ENCODE data around the gene EEF1A2.

DNA sequence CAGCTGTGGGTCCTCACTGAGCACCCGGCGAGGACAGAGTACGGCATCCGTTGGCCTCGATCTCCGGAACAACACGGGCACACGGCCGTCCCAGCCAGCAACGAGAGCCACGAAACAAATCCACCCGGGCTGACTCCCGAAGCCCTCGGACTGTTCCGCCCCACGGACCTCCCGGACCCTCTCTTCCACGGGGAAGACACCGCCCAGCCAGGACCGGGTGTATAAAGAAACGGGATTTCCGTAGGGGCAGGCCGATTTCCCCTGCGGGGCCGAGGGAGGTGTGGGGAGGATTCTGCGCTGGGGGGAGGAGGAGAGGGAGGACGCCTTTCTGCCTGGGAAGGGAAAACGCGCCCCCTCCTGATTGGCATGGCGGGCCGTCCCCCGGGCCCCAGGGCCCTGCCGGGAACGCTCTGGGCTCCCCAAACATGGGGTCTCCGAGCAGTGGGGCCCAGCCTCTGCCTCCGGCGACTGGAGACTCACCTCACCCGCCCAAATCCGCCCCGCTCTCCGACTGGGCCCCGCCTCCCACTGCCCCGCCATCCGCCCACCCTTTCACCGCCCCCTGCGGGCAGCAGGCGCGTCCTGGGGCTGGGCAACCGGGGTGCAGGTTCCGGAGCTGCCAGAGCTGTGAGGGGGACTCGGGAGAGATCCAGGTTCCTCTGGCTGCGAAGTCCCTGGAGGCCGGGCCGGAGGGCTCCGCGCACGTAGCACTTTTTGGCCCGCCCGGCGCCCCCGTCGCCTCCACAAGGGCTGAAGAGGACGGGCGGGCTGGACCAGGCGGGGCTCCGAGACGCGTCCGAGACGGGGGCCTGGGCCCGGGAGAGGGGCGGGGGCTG, 21.0 kb upstream of the EEF1A2 start:
- TF ChIP-seq, protein P1, sequence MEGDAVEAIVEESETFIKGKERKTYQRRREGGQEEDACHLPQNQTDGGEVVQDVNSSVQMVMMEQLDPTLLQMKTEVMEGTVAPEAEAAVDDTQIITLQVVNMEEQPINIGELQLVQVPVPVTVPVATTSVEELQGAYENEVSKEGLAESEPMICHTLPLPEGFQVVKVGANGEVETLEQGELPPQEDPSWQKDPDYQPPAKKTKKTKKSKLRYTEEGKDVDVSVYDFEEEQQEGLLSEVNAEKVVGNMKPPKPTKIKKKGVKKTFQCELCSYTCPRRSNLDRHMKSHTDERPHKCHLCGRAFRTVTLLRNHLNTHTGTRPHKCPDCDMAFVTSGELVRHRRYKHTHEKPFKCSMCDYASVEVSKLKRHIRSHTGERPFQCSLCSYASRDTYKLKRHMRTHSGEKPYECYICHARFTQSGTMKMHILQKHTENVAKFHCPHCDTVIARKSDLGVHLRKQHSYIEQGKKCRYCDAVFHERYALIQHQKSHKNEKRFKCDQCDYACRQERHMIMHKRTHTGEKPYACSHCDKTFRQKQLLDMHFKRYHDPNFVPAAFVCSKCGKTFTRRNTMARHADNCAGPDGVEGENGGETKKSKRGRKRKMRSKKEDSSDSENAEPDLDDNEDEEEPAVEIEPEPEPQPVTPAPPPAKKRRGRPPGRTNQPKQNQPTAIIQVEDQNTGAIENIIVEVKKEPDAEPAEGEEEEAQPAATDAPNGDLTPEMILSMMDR (IDR thresholded peaks at IDR 0.05; ENCODE audit: borderline replicate concordance, extremely low read depth, low read length, poor library complexity, severe bottlenecking) = peak; percentile 35
- TF ChIP-seq EZH2 (IDR thresholded peaks at IDR 0.05; ENCODE audit: borderline replicate concordance, low read depth, low read length, severe bottlenecking) = no peak

Data from DND-41 (cell line).